K562 (cell line): Measurements from ENCODE around the gene CCDC18. TPM values are rescaled to one million over a fixed set of nuclear protein-coding genes. Genes with fewer than 3 reads are reported as not detected.

ENCODE experiments used
- ATF7 ChIP-seq: fragments of 450-650 bp; IDR thresholded peaks from 2 replicates; pipeline ENCODE4 v1.7.1; 2014; ENCODE audit warnings: mild to moderate bottlenecking, moderate library complexity
- CBX1 ChIP-seq: sonication (generic); IDR thresholded peaks from 2 replicates; pipeline ENCODE4 v1.6.1; 2016; ENCODE audit warnings: antibody characterized with exemption, low read depth, mild to moderate bottlenecking
- CBX3 ChIP-seq, 2 experiments: IDR thresholded peaks; 1 replicate in 1 of 2; 2 replicates in 1 of 2; pipeline ENCODE4 v1.6.1; 2012; ENCODE audit warnings: inconsistent platforms in 2 of 2, low read length in 2 of 2, borderline replicate concordance in 1 of 2, control low read depth in 1 of 2
- ETS2 ChIP-seq: IDR thresholded peaks from 2 replicates; pipeline ENCODE4 v1.6.1; 2016; ENCODE audit warnings: borderline replicate concordance, missing genetic modification characterization, mild to moderate bottlenecking, moderate library complexity, missing compliant biosample characterization; ENCODE audit not compliant: poor library complexity, severe bottlenecking
- FOXA3 ChIP-seq, 2 experiments: fragments of 450-650 bp in 1 of 2; sonication (generic) in 1 of 2; formaldehyde crosslinking; IDR thresholded peaks in 1 of 2; conservative IDR thresholded peaks in 1 of 2; 2 replicates each; pipeline versions ENCODE4 v1.4.0 to v1.8.0; 2020 to 2022; ENCODE audit warnings: mild to moderate bottlenecking in 2 of 2, missing genetic modification reagents in 1 of 2
- HCFC1 ChIP-seq: IDR thresholded peaks from 2 replicates; pipeline ENCODE4 v1.6.1; 2012; ENCODE audit warnings: low read depth, low read length, improper control_type of control experiment
- KLF6 ChIP-seq: fragments of 250-450 bp; sonication (Bioruptor Pico); IDR thresholded peaks from 2 replicates; pipeline ENCODE4 v1.4.0; 2020; ENCODE audit warnings: mild to moderate bottlenecking, moderate library complexity, borderline replicate concordance
- MAFG ChIP-seq: fragments of 450-650 bp; conservative IDR thresholded peaks from 2 replicates; pipeline ENCODE4 v1.6.1; 2016; ENCODE audit warnings: missing genetic modification characterization, missing compliant biosample characterization
- MCM2 ChIP-seq: fragments of 450-650 bp; IDR thresholded peaks from 2 replicates; pipeline ENCODE4 v1.6.1; 2017; ENCODE audit warnings: low read depth, mild to moderate bottlenecking
- MYBL2 ChIP-seq, 2 experiments: fragments of 450-650 bp in 1 of 2; sonication (generic) in 1 of 2; formaldehyde crosslinking in 1 of 2; IDR thresholded peaks; 2 replicates each; pipeline versions ENCODE4 v1.6.1 to v1.8.1; 2017 to 2022; ENCODE audit warnings: borderline replicate concordance in 1 of 2, inconsistent platforms in 1 of 2, low read depth in 1 of 2, mild to moderate bottlenecking in 1 of 2, missing genetic modification reagents in 1 of 2, moderate library complexity in 1 of 2
- POLR2AphosphoS2 ChIP-seq: IDR thresholded peaks from 2 replicates; pipeline ENCODE4 v1.6.1; 2012; ENCODE audit warnings: low read length, improper control_type of control experiment
- SAP30 ChIP-seq: fragments of 200-600 bp; sonication (generic); IDR thresholded peaks from 2 replicates; pipeline ENCODE4 v1.6.1; 2012; ENCODE audit warnings: borderline replicate concordance, low read depth, mild to moderate bottlenecking, moderate library complexity, low read length, control low read depth, inconsistent platforms; ENCODE audit not compliant: insufficient read depth, poor library complexity, severe bottlenecking
- SRF ChIP-seq, 2 experiments: fragments of 250-450, 450-650 bp in 1 of 2; sonication (Bioruptor Pico) in 1 of 2; sonication (generic) in 1 of 2; formaldehyde crosslinking; IDR thresholded peaks; 2 replicates each; pipeline versions ENCODE4 v1.5.0 to v1.5.1; 2020 to 2022; ENCODE audit warnings: mild to moderate bottlenecking in 1 of 2, missing genetic modification reagents in 1 of 2
- ZNF551 ChIP-seq: fragments of 250-450 bp; sonication (Bioruptor Pico); IDR thresholded peaks from 2 replicates; pipeline ENCODE4 v1.5.0; 2021; ENCODE audit warnings: mild to moderate bottlenecking, moderate library complexity
- ZNF76 ChIP-seq: fragments of 250-450 bp; sonication (Bioruptor Pico); IDR thresholded peaks from 2 replicates; pipeline ENCODE4 v1.4.0; 2020; ENCODE audit warnings: mild to moderate bottlenecking, moderate library complexity, borderline replicate concordance
- polyA plus RNA-seq, 8 experiments: library from polyadenylated mRNA; depleted of rRNA in 4 of 8; stranded (reverse) in 5 of 8; unstranded in 3 of 8; fragments of >200 nt; fragmentation: Nextera tagmentation in 2 of 8; fragmentation: Illumina TruSeq in 1 of 8; extraction: Ambion mirVana in 2 of 8; extraction: Trizol in 1 of 8; gene quantifications; 2 replicates each; pipeline versions ENCODE4 v1.2.1 to v1.2.3, GENCODE V29; 2011 to 2014; ENCODE audit warnings: inconsistent platforms in 1 of 8, missing spikeins in 1 of 8
- total RNA-seq, 7 experiments: library from RNA; depleted of rRNA in 6 of 7; stranded (reverse); fragments of >200 nt in 6 of 7; fragmentation: Illumina TruSeq in 2 of 7; extraction: Trizol in 2 of 7; gene quantifications; 2 replicates each; pipeline versions ENCODE4 v1.2.1 to v1.2.3, GENCODE V29; 2011 to 2021; ENCODE audit warnings: low replicate concordance in 1 of 7
- TF ChIP-seq, protein P1 (sequence below): fragments of 250-450 bp; sonication (Bioruptor Pico); IDR thresholded peaks from 2 replicates; pipeline ENCODE4 v1.4.0; 2020; ENCODE audit warnings: borderline replicate concordance
- TF ChIP-seq, protein P2 (sequence below): fragments of 200-400 bp; formaldehyde crosslinking; IDR thresholded peaks from 2 replicates; pipeline ENCODE4 v1.6.1; 2017; ENCODE audit warnings: mild to moderate bottlenecking, low read depth, low read length, moderate library complexity
- TF ChIP-seq, protein P3 (sequence below): fragments of 250-450 bp; sonication (Bioruptor Pico); IDR thresholded peaks from 2 replicates; pipeline ENCODE4 v1.8.0; 2022; ENCODE audit warnings: moderate library complexity, mild to moderate bottlenecking, inconsistent platforms
- TF ChIP-seq, protein P4 (sequence below): fragments of 250-450 bp; sonication (Bioruptor Pico); IDR thresholded peaks from 2 replicates; pipeline ENCODE4 v1.4.0; 2020

The CCDC18 gene
- total and polyA plus RNA-seq, 9 of the 15 experiments (the other 6 are each of a cell fraction or from before 2014, with no cell fraction given) = 19.5 to 34.2 (median 24.3) TPM

DNA sequence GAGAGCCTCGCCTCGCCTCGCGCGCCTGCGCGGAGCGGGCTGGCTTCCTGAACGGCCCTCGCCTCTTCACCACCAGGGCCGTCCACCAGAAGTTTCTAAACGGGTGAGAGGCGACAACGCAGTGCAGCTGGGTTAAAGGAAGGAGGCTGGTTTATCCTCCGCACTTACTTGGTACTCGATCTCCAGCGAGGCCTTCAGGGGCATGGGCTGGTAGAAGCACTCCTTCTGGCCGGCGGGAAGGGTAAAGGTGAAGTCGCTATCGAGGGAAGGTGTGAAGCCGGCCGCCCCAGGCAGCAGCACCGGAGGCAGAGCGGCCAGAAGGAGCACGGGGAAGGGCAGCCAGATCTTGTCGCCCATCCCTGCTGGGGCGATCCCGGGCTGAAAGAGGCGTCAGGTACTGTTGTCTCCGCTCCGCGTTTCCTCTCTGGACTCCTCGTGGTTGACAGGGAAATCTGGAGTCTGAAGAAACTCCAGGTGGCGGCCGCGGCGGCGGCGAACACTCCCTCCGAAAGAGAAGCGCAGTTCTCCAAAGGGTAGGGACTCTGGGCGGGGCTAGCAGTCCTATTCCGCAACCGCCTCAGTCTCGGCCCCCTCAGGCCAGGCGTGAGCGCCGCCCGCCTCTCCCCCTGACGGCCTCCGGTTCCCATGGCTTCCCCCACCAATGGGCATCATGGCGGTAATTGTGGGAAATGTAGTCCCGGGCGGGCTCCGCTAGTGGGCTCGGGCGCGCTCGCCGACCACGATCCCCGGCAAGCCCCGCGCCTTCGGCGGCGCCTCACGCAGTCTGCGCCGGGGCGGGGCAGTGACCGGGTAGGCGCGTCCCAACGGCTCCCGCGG is 420 bp upstream of the CCDC18 start, which contains the start of gene TMED5 (continued):
- TF ChIP-seq, protein P1, sequence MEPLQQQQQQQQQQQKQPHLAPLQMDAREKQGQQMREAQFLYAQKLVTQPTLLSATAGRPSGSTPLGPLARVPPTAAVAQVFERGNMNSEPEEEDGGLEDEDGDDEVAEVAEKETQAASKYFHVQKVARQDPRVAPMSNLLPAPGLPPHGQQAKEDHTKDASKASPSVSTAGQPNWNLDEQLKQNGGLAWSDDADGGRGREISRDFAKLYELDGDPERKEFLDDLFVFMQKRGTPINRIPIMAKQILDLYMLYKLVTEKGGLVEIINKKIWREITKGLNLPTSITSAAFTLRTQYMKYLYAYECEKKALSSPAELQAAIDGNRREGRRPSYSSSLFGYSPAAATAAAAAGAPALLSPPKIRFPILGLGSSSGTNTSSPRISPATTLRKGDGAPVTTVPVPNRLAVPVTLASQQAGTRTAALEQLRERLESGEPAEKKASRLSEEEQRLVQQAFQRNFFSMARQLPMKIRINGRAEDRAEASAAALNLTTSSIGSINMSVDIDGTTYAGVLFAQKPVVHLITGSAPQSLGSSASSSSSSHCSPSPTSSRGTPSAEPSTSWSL (CRISPR knock-in tag) = peak; percentile 70; the same call in 1 of the 2 replicates
- no peak for TF ChIP-seq ETS2 (tag)
- TF ChIP-seq SRF (CRISPR knock-in tag; IDR thresholded peaks at IDR 0.05) = peak in 1 of 2 experiments; percentile 21; a peak in 1 of 4 replicates
- no peak; a peak in 1 of 3 replicates for TF ChIP-seq CBX3 (IDR thresholded peaks at IDR 0.05; ENCODE audit: borderline replicate concordance in 1 of 2, low read length in 2 of 2)
- TF ChIP-seq, protein P2, sequence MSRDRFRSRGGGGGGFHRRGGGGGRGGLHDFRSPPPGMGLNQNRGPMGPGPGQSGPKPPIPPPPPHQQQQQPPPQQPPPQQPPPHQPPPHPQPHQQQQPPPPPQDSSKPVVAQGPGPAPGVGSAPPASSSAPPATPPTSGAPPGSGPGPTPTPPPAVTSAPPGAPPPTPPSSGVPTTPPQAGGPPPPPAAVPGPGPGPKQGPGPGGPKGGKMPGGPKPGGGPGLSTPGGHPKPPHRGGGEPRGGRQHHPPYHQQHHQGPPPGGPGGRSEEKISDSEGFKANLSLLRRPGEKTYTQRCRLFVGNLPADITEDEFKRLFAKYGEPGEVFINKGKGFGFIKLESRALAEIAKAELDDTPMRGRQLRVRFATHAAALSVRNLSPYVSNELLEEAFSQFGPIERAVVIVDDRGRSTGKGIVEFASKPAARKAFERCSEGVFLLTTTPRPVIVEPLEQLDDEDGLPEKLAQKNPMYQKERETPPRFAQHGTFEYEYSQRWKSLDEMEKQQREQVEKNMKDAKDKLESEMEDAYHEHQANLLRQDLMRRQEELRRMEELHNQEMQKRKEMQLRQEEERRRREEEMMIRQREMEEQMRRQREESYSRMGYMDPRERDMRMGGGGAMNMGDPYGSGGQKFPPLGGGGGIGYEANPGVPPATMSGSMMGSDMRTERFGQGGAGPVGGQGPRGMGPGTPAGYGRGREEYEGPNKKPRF = no peak
- TF ChIP-seq MAFG = no peak
- TF ChIP-seq ZNF551 (CRISPR knock-in tag) = no peak
- TF ChIP-seq MYBL2 (IDR thresholded peaks at IDR 0.05; ENCODE audit: low read depth) = no peak
- TF ChIP-seq MYBL2 (CRISPR knock-in tag; IDR thresholded peaks at IDR 0.05; ENCODE audit: borderline replicate concordance) = no peak; the same call in 1 of the 2 replicates
- TF ChIP-seq HCFC1 = peak; percentile 95
- TF ChIP-seq ATF7 = peak; percentile 85
- peak; percentile 34 for TF ChIP-seq SAP30
- TF ChIP-seq, protein P3, sequence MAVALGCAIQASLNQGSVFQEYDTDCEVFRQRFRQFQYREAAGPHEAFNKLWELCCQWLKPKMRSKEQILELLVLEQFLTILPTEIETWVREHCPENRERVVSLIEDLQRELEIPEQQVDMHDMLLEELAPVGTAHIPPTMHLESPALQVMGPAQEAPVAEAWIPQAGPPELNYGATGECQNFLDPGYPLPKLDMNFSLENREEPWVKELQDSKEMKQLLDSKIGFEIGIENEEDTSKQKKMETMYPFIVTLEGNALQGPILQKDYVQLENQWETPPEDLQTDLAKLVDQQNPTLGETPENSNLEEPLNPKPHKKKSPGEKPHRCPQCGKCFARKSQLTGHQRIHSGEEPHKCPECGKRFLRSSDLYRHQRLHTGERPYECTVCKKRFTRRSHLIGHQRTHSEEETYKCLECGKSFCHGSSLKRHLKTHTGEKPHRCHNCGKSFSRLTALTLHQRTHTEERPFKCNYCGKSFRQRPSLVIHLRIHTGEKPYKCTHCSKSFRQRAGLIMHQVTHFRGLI (CRISPR knock-in tag) = no peak
- no peak for TF ChIP-seq FOXA3 (CRISPR knock-in tag; conservative IDR thresholded peaks at IDR 0.05 in 1 of 2, IDR thresholded peaks at IDR 0.05 in 1 of 2)
- peak; percentile 40; the same call in 1 of the 2 replicates for TF ChIP-seq CBX1
- no peak for TF ChIP-seq ZNF76 (CRISPR knock-in tag)
- TF ChIP-seq KLF6 = no peak
- TF ChIP-seq, protein P4, sequence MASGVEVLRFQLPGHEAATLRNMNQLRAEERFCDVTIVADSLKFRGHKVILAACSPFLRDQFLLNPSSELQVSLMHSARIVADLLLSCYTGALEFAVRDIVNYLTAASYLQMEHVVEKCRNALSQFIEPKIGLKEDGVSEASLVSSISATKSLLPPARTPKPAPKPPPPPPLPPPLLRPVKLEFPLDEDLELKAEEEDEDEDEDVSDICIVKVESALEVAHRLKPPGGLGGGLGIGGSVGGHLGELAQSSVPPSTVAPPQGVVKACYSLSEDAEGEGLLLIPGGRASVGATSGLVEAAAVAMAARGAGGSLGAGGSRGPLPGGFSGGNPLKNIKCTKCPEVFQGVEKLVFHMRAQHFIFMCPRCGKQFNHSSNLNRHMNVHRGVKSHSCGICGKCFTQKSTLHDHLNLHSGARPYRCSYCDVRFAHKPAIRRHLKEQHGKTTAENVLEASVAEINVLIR (CRISPR knock-in tag) = peak; percentile 75
- no peak for TF ChIP-seq MCM2
- no peak for TF ChIP-seq POLR2AphosphoS2
